HFFc6 (cell line): ENCODE data around the gene PLCXD1. TPM values are rescaled to one million over a fixed set of nuclear protein-coding genes. Genes with fewer than 3 reads are reported as not detected.

ENCODE experiments used
- DNase-seq: peaks from one replicate; pipeline ENCODE4 v3.0.0-alpha.2; 2018
- H3K27ac Mint-ChIP-seq: 2 replicates; pipeline ENCODE4 v1.8.0; 2020; ENCODE audit warnings: mild to moderate bottlenecking, mixed read lengths
- H3K27me3 Mint-ChIP-seq: 2 replicates; pipeline ENCODE4 v1.8.0; 2021; ENCODE audit warnings: mild to moderate bottlenecking, moderate library complexity, mixed read lengths; ENCODE audit not compliant: insufficient read depth
- H3K36me3 Mint-ChIP-seq: 2 replicates; pipeline ENCODE4 v1.8.0; 2021; ENCODE audit warnings: low read depth, mixed read lengths
- H3K4me1 Mint-ChIP-seq: 2 replicates; pipeline ENCODE4 v1.8.0; 2020; ENCODE audit warnings: low read depth, mixed read lengths
- H3K4me3 Mint-ChIP-seq: 2 replicates; pipeline ENCODE4 v1.8.0; 2020; ENCODE audit warnings: mild to moderate bottlenecking, moderate library complexity, mixed read lengths
- H3K9me3 Mint-ChIP-seq: 2 replicates; pipeline ENCODE4 v1.8.0; 2020; ENCODE audit warnings: mild to moderate bottlenecking, mixed read lengths
- CTCF ChIP-seq: fragments of 200-600 bp; sonication (generic); IDR thresholded peaks from 2 replicates; pipeline ENCODE4 v1.5.0; 2021; ENCODE audit warnings: antibody characterized with exemption, mild to moderate bottlenecking
- total RNA-seq, 6 experiments: library from RNA; stranded (reverse); fragmentation: NEBNext Ultra II Directional; extraction: Animal tissue kit (Norgen Biotek cat#: 25700); gene quantifications; 2 replicates in 1 of 6; 3 replicates in 5 of 6; pipeline ENCODE4 v1.2.3, GENCODE V29; 2021

PLCXD1 gene
- total RNA-seq, 6 experiments from 2014 or later = 23.4 to 30.6 (median 25.0) TPM

- peaks cover 6% of the 10 kb centered on the region; the same call in 1 of the 2 replicates for H3K9me3 Mint-ChIP-seq
- peaks cover 19% of the 10 kb centered on the region for H3K36me3 Mint-ChIP-seq
- H3K4me3 Mint-ChIP-seq = peak overlapping the region; percentile 15; the same call in 1 of the 2 replicates
- H3K4me1 Mint-ChIP-seq = no peaks in the 10 kb centered on the region
- no peak for TF ChIP-seq CTCF
- H3K27ac Mint-ChIP-seq = no peak overlapping the region
- peaks cover 5% of the 10 kb centered on the region for H3K27me3 Mint-ChIP-seq
- no peak for DNase-seq
Measured at GRCh38 chrX:316351-317325, 35.5 kb downstream of the PLCXD1 start.

- H3K9me3 Mint-ChIP-seq = peaks cover 6% of the 10 kb centered on the region; the same call in 1 of the 2 replicates
Measured at GRCh38 chrX:317424-318067, 36.4 kb downstream of the PLCXD1 start.

GRCh38 chrX:318068-318738 lies 37.0 kb downstream of the PLCXD1 start:
- no peak for TF ChIP-seq CTCF
- peak overlapping the region; percentile 94 for H3K4me3 Mint-ChIP-seq
- H3K27me3 Mint-ChIP-seq = peaks cover 5% of the 10 kb centered on the region
- DNase-seq = peak; percentile 98
- H3K27ac Mint-ChIP-seq = peak overlapping the region; percentile 98
- H3K4me1 Mint-ChIP-seq = no peaks in the 10 kb centered on the region
- peaks cover 6% of the 10 kb centered on the region; the same call in 1 of the 2 replicates for H3K9me3 Mint-ChIP-seq
- H3K36me3 Mint-ChIP-seq = peaks cover 12% of the 10 kb centered on the region

More at GRCh38 chrX:317424-318067, 36.4 kb downstream of the PLCXD1 start:
- peaks cover 13% of the 10 kb centered on the region for H3K36me3 Mint-ChIP-seq
- H3K4me1 Mint-ChIP-seq = no peaks in the 10 kb centered on the region
- H3K4me3 Mint-ChIP-seq = peak overlapping the region; percentile 94
- peak overlapping the region; percentile 98 for H3K27ac Mint-ChIP-seq
- peaks cover 5% of the 10 kb centered on the region for H3K27me3 Mint-ChIP-seq
- no peak for DNase-seq
- no peak for TF ChIP-seq CTCF

- H3K4me3 Mint-ChIP-seq = peak within 1 kb of the TSS; percentile 94
- H3K27ac Mint-ChIP-seq = peak within 1 kb of the TSS; percentile 98
- peaks cover 12% of the 10 kb centered on the region for H3K9me3 Mint-ChIP-seq
- H3K27me3 Mint-ChIP-seq = peaks cover 7% of the 10 kb centered on the region
- H3K36me3 Mint-ChIP-seq = peaks cover 10% of the 10 kb centered on the region
- peak; percentile 69 for TF ChIP-seq CTCF
- DNase-seq = peak; percentile 100
- no peaks in the 10 kb centered on the region for H3K4me1 Mint-ChIP-seq
Measured at GRCh38 chrX:318739-319578, 37.8 kb downstream of the PLCXD1 start, which contains the start of gene GTPBP6. GTPBP6 (minus strand) TSS chrX:318796; CDS start chrX:318787, 9 bp downstream.
